GM12878 (cell line): ENCODE results near the gene CFL2. TPM values are rescaled to one million over a fixed set of nuclear protein-coding genes. Genes with fewer than 3 reads are reported as not detected.
"Not testable (repeated sequence)": the region's sequence is repeated elsewhere in the genome, so short reads cannot be mapped to it uniquely, and the experiment has no call there.

ENCODE experiments used
- ATAC-seq: fragments of 200-7000 bp; cut with Tn5 transposase; 3 replicates; pipeline ENCODE4 v1.9.1; 2020; ENCODE audit warnings: mild to moderate bottlenecking, moderate library complexity
- BruUV-seq: library from RNA; stranded (reverse); fragments of 400-500 nt; replicated peaks from 2 replicates; lab custom pipeline; 2021; lab: Mats Ljungman, UMichigan
- CTCF ChIA-PET: fragments of 300-600 bp; sonication (Branson Sonifier 250); formaldehyde crosslinking; extraction: SDS; loops from one replicate; lab custom pipeline; 2021; ENCODE audit warnings: inconsistent platforms; lab: Yijun Ruan, JAX
- POLR2A ChIA-PET: fragments of 350-600 bp; formaldehyde crosslinking; extraction: SDS; loops from one replicate; lab custom pipeline; 2021; ENCODE audit warnings: inconsistent platforms; lab: Charles Lee
- RAD21 ChIA-PET: fragments of 300-600 bp; sonication (Branson Sonifier 250); formaldehyde crosslinking; loops from one replicate; lab custom pipeline; 2023; ENCODE audit warnings: antibody characterized with exemption; ENCODE audit not compliant: unreplicated experiment; lab: Charles Lee
- SMC1A ChIA-PET: fragments of 300-600 bp; sonication (Branson Sonifier 250); formaldehyde crosslinking; loops from one replicate; lab custom pipeline; 2023; ENCODE audit not compliant: unreplicated experiment, uncharacterized antibody; lab: Charles Lee
- DNase-seq: peaks from one replicate; pipeline ENCODE4 v3.0.0-alpha.2; 2011; ENCODE audit warnings: low read depth, low spot score
- FAIRE-seq: peaks from 3 replicates; lab custom pipeline; 2011; peaks lifted over from hg19 to GRCh38; lab: Jason Lieb, UNC
- H2AFZ ChIP-seq: 2 replicates; pipeline ENCODE4 v1.6.0; 2011; ENCODE audit warnings: low read depth, low read length, control low read depth; ENCODE audit not compliant: control insufficient read depth
- H3K27ac ChIP-seq: 2 replicates; pipeline ENCODE4 v1.5.1; 2011; ENCODE audit warnings: control low read depth; ENCODE audit not compliant: control insufficient read depth, insufficient read depth
- H3K27me3 ChIP-seq, 2 experiments: replicated peaks in 1 of 2; 2 replicates each; pipeline versions ENCODE4 v1.6.0 to v1.6.1; 2011; ENCODE audit warnings: low read length in 1 of 2; ENCODE audit not compliant: control insufficient read depth in 2 of 2, insufficient read depth in 2 of 2
- H3K36me3 ChIP-seq, 2 experiments: 2 replicates each; pipeline ENCODE4 v1.5.1; 2011; ENCODE audit warnings: low read length in 1 of 2; ENCODE audit not compliant: control insufficient read depth in 2 of 2, insufficient read depth in 2 of 2
- H3K4me1 ChIP-seq: 2 replicates; pipeline ENCODE4 v1.6.1; 2011; ENCODE audit warnings: mild to moderate bottlenecking, low read length, moderate library complexity, mixed read lengths; ENCODE audit not compliant: control insufficient read depth, insufficient read depth
- H3K4me2 ChIP-seq: 2 replicates; pipeline ENCODE4 v1.6.0; 2011; ENCODE audit warnings: control low read depth; ENCODE audit not compliant: control insufficient read depth, insufficient read depth
- H3K4me3 ChIP-seq: fragments of 200-600 bp; sonication (generic); 2 replicates; pipeline ENCODE4 v1.5.1; 2016
- H3K79me2 ChIP-seq: 2 replicates; pipeline ENCODE4 v1.6.0; 2011; ENCODE audit warnings: low read length; ENCODE audit not compliant: control insufficient read depth, insufficient read depth
- H3K9ac ChIP-seq: 2 replicates; pipeline ENCODE4 v1.8.0; 2011; ENCODE audit warnings: low read length, control low read depth, mixed read lengths; ENCODE audit not compliant: control insufficient read depth, insufficient read depth
- H3K9me3 ChIP-seq: replicated peaks from 3 replicates; pipeline ENCODE4 v1.5.1; 2011; ENCODE audit warnings: mild to moderate bottlenecking, low read length; ENCODE audit not compliant: control insufficient read depth, insufficient read depth
- H4K20me1 ChIP-seq: 2 replicates; pipeline ENCODE4 v1.6.0; 2011; ENCODE audit not compliant: control insufficient read depth, insufficient read depth
- CHD1 ChIP-seq: IDR thresholded peaks from 2 replicates; pipeline ENCODE4 v1.6.1; 2012; ENCODE audit warnings: low read depth, low read length, improper control_type of control experiment
- E2F8 ChIP-seq: fragments of 450-650 bp; IDR thresholded peaks from 2 replicates; pipeline ENCODE4 v1.6.1; 2018; ENCODE audit warnings: mild to moderate bottlenecking, low read depth, moderate library complexity; ENCODE audit not compliant: partially characterized antibody
- ETV6 ChIP-seq, 2 experiments: fragments of 450-650 bp in 1 of 2; IDR thresholded peaks in 1 of 2; conservative IDR thresholded peaks in 1 of 2; 2 replicates each; pipeline ENCODE4 v1.6.1; 2014; ENCODE audit warnings: antibody characterized with exemption in 1 of 2, borderline replicate concordance in 1 of 2, low read depth in 1 of 2, mild to moderate bottlenecking in 1 of 2, moderate library complexity in 1 of 2
- FOXK2 ChIP-seq: fragments of 450-650 bp; IDR thresholded peaks from 2 replicates; pipeline ENCODE4 v1.6.1; 2017; ENCODE audit warnings: mild to moderate bottlenecking, moderate library complexity
- HDAC2 ChIP-seq: fragments of 200-600 bp; sonication (generic); IDR thresholded peaks from 2 replicates; pipeline ENCODE4 v1.6.1; 2017
- IKZF1 ChIP-seq: fragments of 450-650 bp; conservative IDR thresholded peaks from 2 replicates; pipeline ENCODE4 v1.6.1; 2017; ENCODE audit warnings: antibody characterized with exemption, mild to moderate bottlenecking
- NFYB ChIP-seq: IDR thresholded peaks from 2 replicates; pipeline ENCODE4 v1.6.1; 2011; ENCODE audit warnings: low read depth, mild to moderate bottlenecking, low read length, improper control_type of control experiment, moderate library complexity; ENCODE audit not compliant: insufficient read depth
- NR2C1 ChIP-seq: fragments of 450-650 bp; IDR thresholded peaks from 2 replicates; pipeline ENCODE4 v1.6.1; 2017; ENCODE audit warnings: antibody characterized with exemption, mild to moderate bottlenecking, moderate library complexity
- ZBED1 ChIP-seq: IDR thresholded peaks from 2 replicates; pipeline ENCODE4 v1.6.1; 2016; ENCODE audit warnings: borderline replicate concordance
- WGBS: methylation state at CpG from one replicate; pipeline ENCODE4 v1.1.6; 2016; ENCODE audit warnings: low lambda C conversion rate; ENCODE audit not compliant: insufficient replicate concordance, insufficient coverage; ENCODE audit errors: missing lambda C conversion rate; 5-methylcytosine and 5-hydroxymethylcytosine counted together
- in situ Hi-C: fragments of 300-500 bp; cut with MboI; formaldehyde crosslinking; loops from 9 replicates; pipeline ENCODE4 v1.14.3; 2018; ENCODE audit warnings: mixed read lengths
- intact Hi-C: fragments of 100-400 bp; cut with micrococcal nuclease; formaldehyde crosslinking; loops from one replicate; pipeline ENCODE4 v1.14.2; 2022; ENCODE audit not compliant: unreplicated experiment
- polyA plus RNA-seq, 11 experiments: library from polyadenylated mRNA; depleted of rRNA in 4 of 11; unstranded in 6 of 11; stranded (reverse) in 5 of 11; fragments of >200 nt; fragmentation: Nextera tagmentation in 4 of 11; fragmentation: Illumina TruSeq in 1 of 11; extraction: Ambion mirVana in 4 of 11; extraction: Trizol in 1 of 11; gene quantifications; 1 replicate in 1 of 11; 2 replicates in 10 of 11; pipeline versions ENCODE4 v1.2.1 to v1.2.3, GENCODE V29; 2011 to 2016; ENCODE audit warnings: inconsistent platforms in 2 of 11, missing spikeins in 2 of 11, low read depth in 1 of 11
- total RNA-seq, 4 experiments: library from RNA; depleted of rRNA in 3 of 4; stranded (reverse); fragments of >200 nt in 3 of 4; fragmentation: Illumina TruSeq in 1 of 4; extraction: Trizol in 1 of 4; gene quantifications; 2 replicates each; pipeline versions ENCODE4 v1.2.1 to v1.2.3, GENCODE V29; 2013 to 2021

CFL2 gene
- total and polyA plus RNA-seq, 10 of the 15 experiments (the other 5 are each of a cell fraction or from before 2014, with no cell fraction given), result 4.7 to 13.4 (median 8.4) TPM

GRCh38 chr14:34699873-34700621, 14.3 kb downstream of the CFL2 start:
- ChIA-PET RAD21 (interaction anchor here (0.8 to 2.7 kb wide), 3 partner anchors 20 to 25 kb away, joined by 3 to 10 read pairs (median 3); no protein-coding TSS in a partner anchor), CTCF (interaction anchor here (1.0 to 3.1 kb wide), 5 partner anchors 15 to 987 kb away, joined by 3 to 17 read pairs (median 4); no protein-coding TSS in a partner anchor), POLR2A (interaction anchor here (0.7 to 0.9 kb wide), 2 partner anchors 14 to 27 kb away, joined by 3 to 4 read pairs; partner anchors contain the start of gene CFL2), SMC1A (interaction anchor here (1.1 to 3.2 kb wide), 3 partner anchors 10 to 23 kb away, joined by 4 to 16 read pairs (median 10); partner anchors contain the start of gene CFL2)
- H3K9ac ChIP-seq, result no peak overlapping the region
- DNase-seq (no peak), FAIRE-seq (no peak), ATAC-seq (no peak)
- H3K79me2 ChIP-seq, result no peaks in the 10 kb centered on the region
- H3K36me3 ChIP-seq, result no peaks in the 10 kb centered on the region
- no peak overlapping the region for H3K4me2 ChIP-seq
- no peaks in the 10 kb centered on the region for H3K27me3 ChIP-seq
- no peak overlapping the region for H3K27ac ChIP-seq
- 32% methylated on average over 4 of the region's 4 CpGs for WGBS
- H4K20me1 ChIP-seq, result no peaks in the 10 kb centered on the region
- TF ChIP-seq CHD1, result no peak
- TF ChIP-seq ZBED1, result no peak
- no peak for TF ChIP-seq E2F8
- no peak for TF ChIP-seq IKZF1
- TF ChIP-seq FOXK2, result no peak
- TF ChIP-seq NFYB, result no peak
- no peak for TF ChIP-seq ETV6 (conservative IDR thresholded peaks at IDR 0.05 in 1 of 2, IDR thresholded peaks at IDR 0.05 in 1 of 2; ENCODE audit: borderline replicate concordance in 1 of 2, low read depth in 1 of 2)
- no peak for TF ChIP-seq HDAC2
- no peak for TF ChIP-seq NR2C1
- BruUV-seq, result no TSS peak
- no peaks in the 10 kb centered on the region for H3K9me3 ChIP-seq
- intact Hi-C loops, result no loop called here
- no peak overlapping the region for H3K4me3 ChIP-seq
- in situ Hi-C loops, result no loop called here
- no peaks in the 10 kb centered on the region for H3K4me1 ChIP-seq
- H2AFZ ChIP-seq, result no peak overlapping the region

GRCh38 chr14:34694216-34694615, 20.2 kb downstream of the CFL2 start:
- H3K27ac ChIP-seq, in situ Hi-C loops, H3K4me2 ChIP-seq, H3K9me3 ChIP-seq, intact Hi-C loops, DNase-seq, H3K36me3 ChIP-seq, FAIRE-seq, H3K4me3 ChIP-seq, H3K9ac ChIP-seq, H3K27me3 ChIP-seq, H2AFZ ChIP-seq, RAD21 ChIA-PET, H4K20me1 ChIP-seq, BruUV-seq, ATAC-seq, H3K79me2 ChIP-seq, H3K4me1 ChIP-seq: not testable (repeated sequence)
- ChIA-PET POLR2A (interaction anchor here (0.6 kb wide), 1 partner anchor 346 kb away, joined by 6 read pairs; no protein-coding TSS in a partner anchor), SMC1A (interaction anchor here (2.2 kb wide), 1 partner anchor 29 kb away, joined by 7 read pairs; no protein-coding TSS in a partner anchor), CTCF (interaction anchor here (1.7 kb wide), 1 partner anchor 23 kb away, joined by 3 read pairs; no protein-coding TSS in a partner anchor)
- 93% methylated on average over 16 of the region's 16 CpGs for WGBS
